GM21619 (cell line): Measurements from ENCODE around the gene SARM1.
"Not testable (repeated sequence)": the region's sequence is repeated elsewhere in the genome, so short reads cannot be mapped to it uniquely, and the experiment has no call there.

Source experiments
- ATAC-seq: cut with Tn5 transposase; IDR thresholded peaks from one replicate; pipeline ENCODE4 v1.9.1; 2021; ENCODE audit not compliant: unreplicated experiment

Gene SARM1

GRCh38 chr17:28371245-28372202 lies at the start of gene SARM1:
Gene SARM1 (plus strand): TSS chr17:28371694. CDS start chr17:28372033, 339 bp downstream.
- ATAC-seq: peak; percentile 65

GRCh38 chr17:28324267-28324745 lies 47.2 kb upstream of the SARM1 start:
- ATAC-seq: no peak

GRCh38 chr17:28324781-28325180 lies 46.7 kb upstream of the SARM1 start:
- ATAC-seq: no peak

GRCh38 chr17:28325211-28325610 lies 46.3 kb upstream of the SARM1 start:
- no peak for ATAC-seq

- no peak for ATAC-seq
Observed at GRCh38 chr17:28326114-28326513, 45.4 kb upstream of the SARM1 start.

GRCh38 chr17:28327031-28327607 lies 44.4 kb upstream of the SARM1 start:
- no peak for ATAC-seq

GRCh38 chr17:28327709-28328108 lies 43.8 kb upstream of the SARM1 start:
- no peak for ATAC-seq

GRCh38 chr17:28328325-28328724 lies 43.2 kb upstream of the SARM1 start:
- no peak for ATAC-seq

GRCh38 chr17:28330671-28331070 lies 40.8 kb upstream of the SARM1 start:
- ATAC-seq: no peak

- ATAC-seq: no peak
Observed at GRCh38 chr17:28331891-28332420, 39.5 kb upstream of the SARM1 start.

- no peak for ATAC-seq
Observed at GRCh38 chr17:28333083-28333746, 38.3 kb upstream of the SARM1 start.

- ATAC-seq: no peak
Observed at GRCh38 chr17:28334171-28334570, 37.3 kb upstream of the SARM1 start.

- ATAC-seq: no peak
Observed at GRCh38 chr17:28334666-28335200, 36.8 kb upstream of the SARM1 start.

GRCh38 chr17:28335201-28335958 lies 36.1 kb upstream of the SARM1 start, which contains the start of the genes IFT20 and TNFAIP1:
Gene IFT20 (minus strand): TSS chr17:28335472. CDS start chr17:28331985, 3,487 bp downstream.
Gene TNFAIP1 (plus strand): TSS chr17:28335761. CDS start chr17:28339522, 3,761 bp downstream.
- ATAC-seq: peak; percentile 92

- peak; percentile 3 for ATAC-seq
Observed at GRCh38 chr17:28335959-28336871, 35.3 kb upstream of the SARM1 start.

- no peak for ATAC-seq
Observed at GRCh38 chr17:28338056-28338768, 33.3 kb upstream of the SARM1 start.

GRCh38 chr17:28338769-28339212 lies 32.7 kb upstream of the SARM1 start:
- ATAC-seq: not testable (repeated sequence)

- no peak for ATAC-seq
Observed at GRCh38 chr17:28339431-28339830, 32.1 kb upstream of the SARM1 start.
